Thoracic aorta (tissue), 2 donors: ENCODE data around the gene DCDC1. TPM values are rescaled to one million over a fixed set of nuclear protein-coding genes. Genes with fewer than 3 reads are reported as not detected.

Experiments used
- ATAC-seq: fragments of 150-250 bp; one replicate; pipeline ENCODE4 v1.8.0; 2017; ENCODE audit warnings: low read depth; ENCODE audit not compliant: insufficient number of reproducible peaks, low FRiP score
- DNase-seq: peaks from one replicate; pipeline ENCODE4 v3.0.0-alpha.2; 2020; ENCODE audit warnings: low spot score
- H3K27ac ChIP-seq, 2 donors: fragments of 200-600 bp; sonication (generic); 1 replicate in 1 of 2; 2 replicates in 1 of 2; pipeline ENCODE4 v1.5.1; 2016; ENCODE audit warnings: mild to moderate bottlenecking in 2 of 2, moderate library complexity in 2 of 2
- H3K27me3 ChIP-seq: fragments of 200-600 bp; sonication (generic); replicated peaks from 2 replicates; pipeline ENCODE4 v1.6.0; 2016; ENCODE audit warnings: mild to moderate bottlenecking; ENCODE audit not compliant: insufficient read depth
- H3K36me3 ChIP-seq: fragments of 200-600 bp; sonication (generic); one replicate; pipeline ENCODE4 v1.5.1; 2016
- H3K4me1 ChIP-seq, 2 donors: fragments of 200-600 bp; sonication (generic); 1 replicate in 1 of 2; 2 replicates in 1 of 2; pipeline versions ENCODE4 v1.5.1 to v1.6.0; 2016; ENCODE audit warnings: low read depth in 2 of 2, mild to moderate bottlenecking in 1 of 2; ENCODE audit not compliant: control insufficient read depth in 1 of 2
- H3K4me3 ChIP-seq: fragments of 200-600 bp; sonication (generic); 2 replicates; pipeline ENCODE4 v1.5.1; 2016; ENCODE audit warnings: mild to moderate bottlenecking
- H3K9me3 ChIP-seq: fragments of 200-600 bp; sonication (generic); 2 replicates; pipeline ENCODE4 v1.5.1; 2016
- total RNA-seq, 2 donors: library from RNA; depleted of rRNA; stranded (reverse); fragments of >200 nt; gene quantifications; one replicate each; pipeline versions ENCODE4 v1.1.0 to v1.2.3, GENCODE V29; 2016
- TF ChIP-seq, protein P1 (sequence below): fragments of 200-600 bp; sonication (generic); IDR thresholded peaks from one replicate; pipeline ENCODE4 v1.5.1; 2019; ENCODE audit warnings: antibody characterized with exemption

The DCDC1 gene
- total RNA-seq, 2 donors from 2014 or later, result not detected

DNA sequence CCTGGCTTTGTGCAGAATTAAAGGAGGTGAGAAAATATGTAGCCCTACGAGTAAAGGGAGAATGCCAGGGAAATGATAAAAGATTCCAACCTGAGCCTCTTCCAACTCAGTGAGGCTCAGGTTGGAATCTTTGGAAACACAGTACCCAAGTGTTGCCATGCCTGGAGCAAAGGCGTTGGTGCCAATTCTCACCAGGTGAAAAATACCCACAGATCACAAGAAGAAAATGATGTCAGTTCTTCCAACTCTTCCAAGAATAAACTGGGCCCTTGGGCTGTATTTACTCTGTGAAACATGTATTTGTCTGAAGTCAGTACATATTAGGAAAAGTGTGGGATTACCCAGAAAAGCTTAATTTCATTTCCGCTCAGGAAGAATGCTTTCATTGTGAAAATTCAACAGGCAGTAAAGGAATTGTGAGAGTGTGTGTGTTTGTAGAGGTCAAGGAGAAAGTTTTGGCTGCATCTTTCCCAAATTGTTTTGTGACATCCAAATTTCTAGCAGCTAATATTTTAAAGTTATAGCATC is 548.0 kb downstream of the DCDC1 start:
- DNase-seq (no peak), ATAC-seq (no peak)
- TF ChIP-seq, protein P1, sequence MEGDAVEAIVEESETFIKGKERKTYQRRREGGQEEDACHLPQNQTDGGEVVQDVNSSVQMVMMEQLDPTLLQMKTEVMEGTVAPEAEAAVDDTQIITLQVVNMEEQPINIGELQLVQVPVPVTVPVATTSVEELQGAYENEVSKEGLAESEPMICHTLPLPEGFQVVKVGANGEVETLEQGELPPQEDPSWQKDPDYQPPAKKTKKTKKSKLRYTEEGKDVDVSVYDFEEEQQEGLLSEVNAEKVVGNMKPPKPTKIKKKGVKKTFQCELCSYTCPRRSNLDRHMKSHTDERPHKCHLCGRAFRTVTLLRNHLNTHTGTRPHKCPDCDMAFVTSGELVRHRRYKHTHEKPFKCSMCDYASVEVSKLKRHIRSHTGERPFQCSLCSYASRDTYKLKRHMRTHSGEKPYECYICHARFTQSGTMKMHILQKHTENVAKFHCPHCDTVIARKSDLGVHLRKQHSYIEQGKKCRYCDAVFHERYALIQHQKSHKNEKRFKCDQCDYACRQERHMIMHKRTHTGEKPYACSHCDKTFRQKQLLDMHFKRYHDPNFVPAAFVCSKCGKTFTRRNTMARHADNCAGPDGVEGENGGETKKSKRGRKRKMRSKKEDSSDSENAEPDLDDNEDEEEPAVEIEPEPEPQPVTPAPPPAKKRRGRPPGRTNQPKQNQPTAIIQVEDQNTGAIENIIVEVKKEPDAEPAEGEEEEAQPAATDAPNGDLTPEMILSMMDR, result no peak
- H3K27ac ChIP-seq, result no peak overlapping the region
- H3K36me3 ChIP-seq, result no peaks in the 10 kb centered on the region
- H3K4me1 ChIP-seq, result peaks cover 1 to 49% of the 10 kb centered on the region in 2 donors
- no peaks in the 10 kb centered on the region for H3K27me3 ChIP-seq
- no peak overlapping the region for H3K4me3 ChIP-seq
- no peaks in the 10 kb centered on the region for H3K9me3 ChIP-seq

- Histone ChIP-seq H3K27ac (no peak overlapping the region), H3K4me3 (no peak overlapping the region), H3K4me1 (peaks cover 0 to 37% of the 10 kb centered on the region in 2 donors), H3K9me3 (no peaks in the 10 kb centered on the region), H3K27me3 (no peaks in the 10 kb centered on the region), H3K36me3 (no peaks in the 10 kb centered on the region)
- no peak for ATAC-seq
- TF ChIP-seq, protein P1, result no peak
- no peak for DNase-seq
Observed at GRCh38 chr11:30818721-30819120, 550.8 kb downstream of the DCDC1 start.

DNA sequence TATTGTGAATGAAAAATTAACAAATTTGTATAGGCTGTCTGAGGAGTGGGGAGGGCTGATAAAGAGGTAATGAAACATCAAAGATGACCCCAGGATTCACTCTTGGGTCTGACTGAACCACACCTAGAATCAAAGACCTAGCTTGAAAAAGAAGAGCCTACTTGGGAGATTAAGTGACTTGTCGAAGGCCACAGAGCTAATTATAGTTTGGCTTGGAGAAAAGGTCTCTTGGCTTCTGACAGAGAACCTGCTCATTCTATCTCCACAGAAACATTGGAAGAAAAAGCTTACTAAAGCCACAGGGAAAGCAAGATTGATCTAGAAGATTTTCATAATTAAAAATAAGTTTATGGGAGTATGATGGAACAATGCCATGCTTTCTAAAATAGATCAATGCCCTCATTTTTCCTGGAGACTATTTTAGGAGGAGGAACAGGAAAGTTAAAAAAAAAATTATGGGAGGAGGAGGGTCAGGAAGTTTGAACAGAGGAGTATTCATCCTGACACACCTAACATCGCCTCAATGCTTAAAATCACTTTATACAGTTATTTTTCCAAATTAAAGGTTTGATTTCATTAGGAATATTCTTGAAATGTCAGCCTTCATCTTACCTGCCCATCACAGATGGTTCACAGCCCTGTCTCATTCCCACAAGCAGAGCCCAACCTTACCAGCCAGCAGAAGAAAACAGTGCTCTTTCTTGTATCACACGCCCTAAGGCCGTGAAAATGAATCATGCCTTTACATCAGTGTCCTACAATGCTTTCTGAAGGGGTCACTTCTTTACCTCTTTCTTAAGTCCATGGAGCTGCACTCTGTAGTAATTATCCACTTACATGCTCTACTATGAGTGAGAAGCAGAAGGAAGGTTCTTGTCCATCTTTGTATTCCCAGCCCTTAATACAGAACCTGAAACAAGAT is 552.3 kb downstream of the DCDC1 start:
- Histone ChIP-seq H3K9me3 (no peaks in the 10 kb centered on the region), H3K36me3 (no peaks in the 10 kb centered on the region), H3K4me1 (peaks cover 0 to 37% of the 10 kb centered on the region in 2 donors), H3K27me3 (no peaks in the 10 kb centered on the region), H3K4me3 (no peak overlapping the region), H3K27ac (no peak overlapping the region)
- TF ChIP-seq, protein P1, result no peak
- ATAC-seq, result no peak
- no peak for DNase-seq

- TF ChIP-seq, protein P1, result no peak
- H3K27ac ChIP-seq, result no peak overlapping the region
- no peaks in the 10 kb centered on the region for H3K36me3 ChIP-seq
- no peaks in the 10 kb centered on the region for H3K9me3 ChIP-seq
- no peak for ATAC-seq
- peaks cover 0 to 27% of the 10 kb centered on the region in 2 donors for H3K4me1 ChIP-seq
- H3K4me3 ChIP-seq, result no peak overlapping the region
- no peak for DNase-seq
- H3K27me3 ChIP-seq, result no peaks in the 10 kb centered on the region
Observed at GRCh38 chr11:30815619-30816018, 553.9 kb downstream of the DCDC1 start.

DNA sequence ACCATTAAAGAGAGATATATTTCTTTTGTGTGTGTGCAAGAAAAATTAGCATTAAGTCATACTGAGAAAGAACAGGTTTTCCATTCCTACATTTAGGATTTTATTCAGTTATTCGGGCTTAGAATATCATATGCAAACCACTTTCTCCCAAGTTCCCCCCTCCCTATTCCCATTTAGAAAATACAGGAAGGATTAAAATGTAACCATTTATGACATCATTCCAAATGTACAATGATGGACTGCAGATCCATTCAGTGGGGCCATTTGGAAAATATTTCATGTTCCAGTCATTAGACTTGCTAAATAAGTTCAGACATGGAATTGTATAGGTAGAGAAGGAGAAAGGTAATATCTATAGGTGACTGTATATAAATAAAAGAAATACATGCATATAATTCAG is 554.8 kb downstream of the DCDC1 start:
- DNase-seq (no peak), ATAC-seq (no peak)
- TF ChIP-seq, protein P1, result no peak
- H3K4me3 ChIP-seq, result no peak overlapping the region
- no peaks in the 10 kb centered on the region for H3K36me3 ChIP-seq
- no peaks in the 10 kb centered on the region for H3K27me3 ChIP-seq
- H3K4me1 ChIP-seq, result peaks cover 0 to 18% of the 10 kb centered on the region in 2 donors
- no peaks in the 10 kb centered on the region for H3K9me3 ChIP-seq
- H3K27ac ChIP-seq, result no peak overlapping the region
